Caki2 (cell line): ENCODE data around the gene C16orf90. TPM values are rescaled to one million over a fixed set of nuclear protein-coding genes. Genes with fewer than 3 reads are reported as not detected.
A peak's percentile ranks its signal among the peaks of the same experiment; 100 is the strongest.
"Not testable (repeated sequence)": the region's sequence is repeated elsewhere in the genome, so short reads cannot be mapped to it uniquely, and the experiment has no call there.

ENCODE experiments used
- DNase-seq: peaks from one replicate; pipeline ENCODE4 v3.0.0-alpha.2; 2015; ENCODE audit warnings: low read depth
- in situ Hi-C: cut with HindIII; loops from 2 replicates; pipeline ENCODE4 v1.10.0; 2016; ENCODE audit warnings: low sequenced_read_pairs, low pct_unique_long_range_greater_than_20kb, mixed read lengths
- total RNA-seq: library from RNA; depleted of rRNA; stranded (reverse); fragments of >200 nt; shearing (Covaris generic); gene quantifications from 2 replicates; pipeline ENCODE4 v1.2.3, GENCODE V29; 2014; ENCODE audit warnings: low replicate concordance

C16orf90 gene
- total RNA-seq, 1 experiment from 2014 or later, result not detected

GRCh38 chr16:3473596-3473943 lies 21.7 kb downstream of the C16orf90 start:
- DNase-seq, in situ Hi-C loops: not testable (repeated sequence)

GRCh38 chr16:3472878-3473595 lies 22.3 kb downstream of the C16orf90 start:
- DNase-seq, result no peak
- in situ Hi-C loops, result no loop called here

GRCh38 chr16:3471518-3472176 lies 23.6 kb downstream of the C16orf90 start:
- in situ Hi-C loops, result no loop called here

GRCh38 chr16:3470723-3471122 lies 24.6 kb downstream of the C16orf90 start:
- DNase-seq, result no peak
- in situ Hi-C loops, result no loop called here

More at GRCh38 chr16:3471518-3472176, 23.6 kb downstream of the C16orf90 start:
- DNase-seq, result no peak

- in situ Hi-C loops, result no loop called here
- no peak for DNase-seq
These were observed 25.6 kb downstream of the C16orf90 start for GRCh38 chr16:3469736-3470135.

- no peak for DNase-seq
- in situ Hi-C loops, result no loop called here
These were observed 26.8 kb downstream of the C16orf90 start for GRCh38 chr16:3468501-3468900.

GRCh38 chr16:3467921-3468320 lies 27.4 kb downstream of the C16orf90 start:
- in situ Hi-C loops, result no loop called here
- DNase-seq, result peak; percentile 92

GRCh38 chr16:3467182-3467581 lies 28.1 kb downstream of the C16orf90 start:
- DNase-seq, result no peak
- in situ Hi-C loops, result no loop called here

- DNase-seq, result no peak
- in situ Hi-C loops, result no loop called here
These were observed 29.2 kb downstream of the C16orf90 start for GRCh38 chr16:3465911-3466584.

- in situ Hi-C loops, result no loop called here
- DNase-seq, result no peak
These were observed 30.0 kb downstream of the C16orf90 start for GRCh38 chr16:3465301-3465700.

- in situ Hi-C loops, result no loop called here
- DNase-seq, result no peak
These were observed 34.1 kb downstream of the C16orf90 start for GRCh38 chr16:3461151-3461550.

- no peak for DNase-seq
- in situ Hi-C loops, result no loop called here
These were observed 34.7 kb downstream of the C16orf90 start for GRCh38 chr16:3460585-3460984.

GRCh38 chr16:3460121-3460520 lies 35.2 kb downstream of the C16orf90 start:
- in situ Hi-C loops, result no loop called here
- no peak for DNase-seq

- DNase-seq, result no peak
- in situ Hi-C loops, result no loop called here
These were observed 35.7 kb downstream of the C16orf90 start for GRCh38 chr16:3459401-3460090.

- DNase-seq, result peak; percentile 75
These were observed 36.4 kb downstream of the C16orf90 start for GRCh38 chr16:3458852-3459361.

GRCh38 chr16:3458278-3458851 lies 36.9 kb downstream of the C16orf90 start:
- in situ Hi-C loops, result no loop called here
- DNase-seq, result no peak

More at GRCh38 chr16:3458852-3459361, 36.4 kb downstream of the C16orf90 start:
- in situ Hi-C loops, result no loop called here

- in situ Hi-C loops, result no loop called here
- DNase-seq, result peak; percentile 95
These were observed 37.6 kb downstream of the C16orf90 start for GRCh38 chr16:3457434-3458252.
